ENCODE measurements around the gene PYCARD.
A peak's percentile ranks its signal among the peaks of the same experiment; 100 is the strongest.
"Not testable (repeated sequence)": the region's sequence is repeated elsewhere in the genome, so short reads cannot be mapped to it uniquely, and the experiment has no call there.

Gene PYCARD

GRCh38 chr16:31202414-31203375 is at the start of gene PYCARD:
PYCARD (minus strand) TSS chr16:31202760; CDS start chr16:31202690, 70 bp downstream.
- DNase-seq (ENCODE audit: low read depth): peak; percentile 49
- TF ChIP-seq, protein P1, sequence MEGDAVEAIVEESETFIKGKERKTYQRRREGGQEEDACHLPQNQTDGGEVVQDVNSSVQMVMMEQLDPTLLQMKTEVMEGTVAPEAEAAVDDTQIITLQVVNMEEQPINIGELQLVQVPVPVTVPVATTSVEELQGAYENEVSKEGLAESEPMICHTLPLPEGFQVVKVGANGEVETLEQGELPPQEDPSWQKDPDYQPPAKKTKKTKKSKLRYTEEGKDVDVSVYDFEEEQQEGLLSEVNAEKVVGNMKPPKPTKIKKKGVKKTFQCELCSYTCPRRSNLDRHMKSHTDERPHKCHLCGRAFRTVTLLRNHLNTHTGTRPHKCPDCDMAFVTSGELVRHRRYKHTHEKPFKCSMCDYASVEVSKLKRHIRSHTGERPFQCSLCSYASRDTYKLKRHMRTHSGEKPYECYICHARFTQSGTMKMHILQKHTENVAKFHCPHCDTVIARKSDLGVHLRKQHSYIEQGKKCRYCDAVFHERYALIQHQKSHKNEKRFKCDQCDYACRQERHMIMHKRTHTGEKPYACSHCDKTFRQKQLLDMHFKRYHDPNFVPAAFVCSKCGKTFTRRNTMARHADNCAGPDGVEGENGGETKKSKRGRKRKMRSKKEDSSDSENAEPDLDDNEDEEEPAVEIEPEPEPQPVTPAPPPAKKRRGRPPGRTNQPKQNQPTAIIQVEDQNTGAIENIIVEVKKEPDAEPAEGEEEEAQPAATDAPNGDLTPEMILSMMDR (IDR thresholded peaks at IDR 0.05; ENCODE audit: insufficient read depth, low read depth, low read length, missing control alignments): no peak
- H3K4me3 ChIP-seq (ENCODE audit: low read length): peak within 1 kb of the TSS; percentile 56

DNA sequence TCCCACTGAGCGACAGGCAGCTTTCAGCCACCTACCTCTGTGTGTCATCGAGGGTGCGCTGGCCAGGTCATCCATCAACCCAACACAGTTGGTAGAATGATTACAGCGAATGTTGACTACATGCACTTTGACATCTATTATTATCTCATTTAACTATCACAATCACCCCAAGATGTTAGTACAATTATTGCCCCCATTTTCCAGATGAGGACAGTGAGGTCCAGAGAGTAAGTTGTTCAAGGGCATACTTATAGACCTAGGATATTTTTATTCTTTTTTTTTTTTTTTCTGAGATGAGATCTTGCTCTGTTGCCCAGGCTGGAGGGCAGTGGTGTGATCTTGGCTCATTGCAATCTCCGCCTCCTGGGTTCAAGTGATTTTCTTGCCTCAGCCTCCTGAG is 48.9 kb upstream of the PYCARD start:
- TF ChIP-seq, protein P1 (IDR thresholded peaks at IDR 0.05; ENCODE audit: insufficient read depth, low read depth, low read length, missing control alignments): no peak
- no peak for DNase-seq (ENCODE audit: low read depth)
- H3K4me3 ChIP-seq (ENCODE audit: low read length): no peak overlapping the region

GRCh38 chr16:31250782-31251384 is 48.3 kb upstream of the PYCARD start:
- TF ChIP-seq, protein P1 (IDR thresholded peaks at IDR 0.05; ENCODE audit: insufficient read depth, low read depth, low read length, missing control alignments): no peak
- H3K4me3 ChIP-seq (ENCODE audit: low read length): no peak overlapping the region
- no peak for DNase-seq (ENCODE audit: low read depth)

DNA sequence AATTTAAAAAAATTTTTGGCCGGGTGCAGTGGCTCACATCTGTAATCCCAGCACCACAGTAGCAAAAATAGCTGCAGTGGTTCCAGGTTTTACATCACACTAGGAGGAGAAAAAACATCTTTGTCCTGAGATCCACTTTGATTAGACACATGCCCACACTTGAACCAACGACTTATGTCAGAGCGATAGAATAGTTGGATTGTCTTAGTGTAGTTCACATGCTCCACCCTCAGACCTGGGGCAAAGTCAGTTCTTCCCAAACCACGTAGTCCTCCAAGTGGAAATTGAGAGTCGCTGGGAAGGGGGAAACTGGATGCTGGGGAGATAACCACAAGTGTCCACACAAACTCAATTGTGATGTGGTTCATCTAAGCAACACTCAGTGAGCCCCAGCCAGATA is 45.8 kb upstream of the PYCARD start:
- DNase-seq (ENCODE audit: low read depth): peak; percentile 53
- TF ChIP-seq, protein P1 (IDR thresholded peaks at IDR 0.05; ENCODE audit: insufficient read depth, low read depth, low read length, missing control alignments): no peak
- no peak overlapping the region for H3K4me3 ChIP-seq (ENCODE audit: low read length)

DNA sequence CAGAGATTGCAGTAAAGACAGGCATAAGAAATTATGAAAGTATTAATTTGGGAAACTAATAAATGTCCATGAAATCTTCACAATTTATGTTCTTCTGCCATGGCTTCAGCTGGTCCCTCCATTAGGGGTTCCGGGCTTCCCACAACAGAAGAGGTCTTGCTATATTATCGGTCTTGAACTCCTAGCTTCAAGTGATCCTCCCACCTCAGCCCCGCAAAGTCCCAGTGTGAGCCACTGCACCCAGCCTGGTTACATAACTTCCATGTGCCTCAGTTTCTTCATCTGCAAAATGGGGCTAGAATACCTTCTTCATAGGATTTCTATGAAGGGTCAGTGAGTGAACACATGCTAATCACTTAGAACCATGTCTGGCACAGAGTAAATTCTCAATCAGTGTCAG is 43.7 kb upstream of the PYCARD start:
- DNase-seq (ENCODE audit: low read depth): no peak
- no peak overlapping the region for H3K4me3 ChIP-seq (ENCODE audit: low read length)
- TF ChIP-seq, protein P1 (IDR thresholded peaks at IDR 0.05; ENCODE audit: insufficient read depth, low read depth, low read length, missing control alignments): no peak

GRCh38 chr16:31245598-31245997 is 43.0 kb upstream of the PYCARD start:
- DNase-seq (ENCODE audit: low read depth); H3K4me3 ChIP-seq (ENCODE audit: low read length): not testable (repeated sequence)
